Pancreas (tissue), 10 donors: Measurements from ENCODE around the gene SPINDOC. TPM values are rescaled to one million over a fixed set of nuclear protein-coding genes. Genes with fewer than 3 reads are reported as not detected.
"Not testable (repeated sequence)": the region's sequence is repeated elsewhere in the genome, so short reads cannot be mapped to it uniquely, and the experiment has no call there.

ENCODE experiments used
- ATAC-seq, 4 donors: fragments of 200-7000 bp; cut with Tn5 transposase; one replicate each; pipeline versions ENCODE4 v1.8.0 to v1.9.1; 2020; ENCODE audit warnings: mild to moderate bottlenecking in 4 of 4, moderate library complexity in 4 of 4
- DNase-seq, 6 donors: peaks; one replicate each; pipeline ENCODE4 v3.0.0-alpha.2; 2020
- FAIRE-seq: peaks from 2 replicates; lab custom pipeline; 2012; peaks lifted over from hg19 to GRCh38; lab: Jason Lieb, UNC
- H3K27ac ChIP-seq, 4 donors: fragments of 200-600 bp; sonication (generic); 1 replicate in 3 of 4; 2 replicates in 1 of 4; pipeline versions ENCODE4 v1.5.0 to v1.8.0; 2020
- H3K27me3 ChIP-seq, 4 donors: fragments of 200-600 bp; one replicate each; pipeline ENCODE4 v1.8.0; 2021
- H3K36me3 ChIP-seq, 3 donors: fragments of 200-600 bp; sonication (generic) in 1 of 3; one replicate each; pipeline versions ENCODE4 v1.5.0 to v1.8.0; 2020 to 2021
- H3K4me1 ChIP-seq, 3 donors: fragments of 200-600 bp; one replicate each; pipeline ENCODE4 v1.8.0; 2021
- H3K4me3 ChIP-seq, 4 donors: fragments of 200-600 bp; sonication (generic) in 2 of 4; one replicate each; pipeline versions ENCODE4 v1.5.0 to v1.8.0; 2020 to 2021
- H3K9me3 ChIP-seq, 4 donors: fragments of 200-600 bp; one replicate each; pipeline ENCODE4 v1.8.0; 2021
- WGBS, 2 donors: extraction: QIAGEN DNeasy Blood & Tissue Kit; methylation state at CpG; one replicate each; pipeline ENCODE4 v1.1.7; 2013; 5-methylcytosine and 5-hydroxymethylcytosine counted together
- intact Hi-C, 3 donors: fragments of 100-400 bp; cut with DNase I; formaldehyde crosslinking; loops; one replicate each; pipeline versions ENCODE4 v1.11.1 to v1.14.2; 2022
- polyA plus RNA-seq, 2 donors: library from polyadenylated mRNA; stranded (reverse); fragments of 200-250 nt; gene quantifications; one replicate each; pipeline ENCODE4 v1.2.3, GENCODE V29; 2013
- total RNA-seq, 6 donors: library from RNA; stranded (reverse); fragmentation: NEBNext Ultra II Directional in 4 of 6; extraction: Animal tissue kit (Norgen Biotek cat#: 25700) in 4 of 6; gene quantifications; one replicate each; pipeline versions ENCODE4 v1.2.1 to v1.2.4, GENCODE V29; 2021 to 2023
- TF ChIP-seq, protein P1 (sequence below), 4 donors: fragments of 200-600 bp; sonication (generic) in 3 of 4; IDR thresholded peaks; one replicate each; pipeline versions ENCODE4 v1.5.0 to v1.8.0; 2021; ENCODE audit warnings: antibody characterized with exemption in 4 of 4
- donor health status: healthy with polysubstance abuse.
- donor health status: DM: no; HTN: no; CAD: no; lungs with moderate emphysema.
- donor health status: DM: no; HTN: no; CAD: no.
- donor health status: control.
- donor health status: control.
- donor health status: Bipolar disorder and iron deficiency.
- donor health status: DM: yes; HTN: yes; CAD: no.
- donor health status: DM: no; HTN: no; CAD: no.
- donor health status: DM: no; HTN: no; CAD: no.
- donor health status: DM: yes; HTN: yes; CAD: no.

Gene SPINDOC
- total and polyA plus RNA-seq, 8 donors = 2.5 to 8.3 (median 4.4) TPM

DNA sequence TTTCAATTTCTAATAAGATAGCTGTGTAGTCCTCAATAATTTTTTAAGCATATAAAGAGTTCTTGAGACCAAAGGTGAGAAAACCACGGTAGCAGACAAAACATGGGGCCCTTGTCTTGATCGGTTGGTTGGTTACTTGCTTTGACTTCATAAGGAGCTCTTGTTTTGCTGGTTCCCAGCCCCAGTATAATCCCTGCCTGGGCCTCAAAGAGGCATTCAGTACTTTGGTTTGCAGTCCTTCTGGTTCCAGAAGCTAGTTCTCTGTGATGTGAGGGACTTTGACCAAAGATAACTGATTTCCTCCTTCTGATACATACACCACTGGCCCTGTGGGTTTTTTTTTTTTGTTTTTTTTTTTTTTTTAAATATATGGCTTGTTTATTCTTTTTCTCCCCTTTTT, 42.7 kb downstream of the SPINDOC start:
- no peak for FAIRE-seq
- Histone ChIP-seq H3K4me3 (no peak overlapping the region), H3K36me3 (no peaks in the 10 kb centered on the region), H3K4me1 (peaks cover 6 to 41% (median 24%) of the 10 kb centered on the region in 3 donors), H3K27ac (no peak overlapping the region), H3K27me3 (no peaks in the 10 kb centered on the region), H3K9me3 (no peaks in the 10 kb centered on the region)
- ATAC-seq = peak in 3 of 4 donors; percentile 45 to 54 (median 46)
- 38 to 47% methylated on average over 2 of the region's 2 CpGs for WGBS, 2 donors
- DNase-seq = no peak
- TF ChIP-seq, protein P1, sequence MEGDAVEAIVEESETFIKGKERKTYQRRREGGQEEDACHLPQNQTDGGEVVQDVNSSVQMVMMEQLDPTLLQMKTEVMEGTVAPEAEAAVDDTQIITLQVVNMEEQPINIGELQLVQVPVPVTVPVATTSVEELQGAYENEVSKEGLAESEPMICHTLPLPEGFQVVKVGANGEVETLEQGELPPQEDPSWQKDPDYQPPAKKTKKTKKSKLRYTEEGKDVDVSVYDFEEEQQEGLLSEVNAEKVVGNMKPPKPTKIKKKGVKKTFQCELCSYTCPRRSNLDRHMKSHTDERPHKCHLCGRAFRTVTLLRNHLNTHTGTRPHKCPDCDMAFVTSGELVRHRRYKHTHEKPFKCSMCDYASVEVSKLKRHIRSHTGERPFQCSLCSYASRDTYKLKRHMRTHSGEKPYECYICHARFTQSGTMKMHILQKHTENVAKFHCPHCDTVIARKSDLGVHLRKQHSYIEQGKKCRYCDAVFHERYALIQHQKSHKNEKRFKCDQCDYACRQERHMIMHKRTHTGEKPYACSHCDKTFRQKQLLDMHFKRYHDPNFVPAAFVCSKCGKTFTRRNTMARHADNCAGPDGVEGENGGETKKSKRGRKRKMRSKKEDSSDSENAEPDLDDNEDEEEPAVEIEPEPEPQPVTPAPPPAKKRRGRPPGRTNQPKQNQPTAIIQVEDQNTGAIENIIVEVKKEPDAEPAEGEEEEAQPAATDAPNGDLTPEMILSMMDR (IDR thresholded peaks at IDR 0.05) = no peak
- intact Hi-C loops = no loop called here

DNA sequence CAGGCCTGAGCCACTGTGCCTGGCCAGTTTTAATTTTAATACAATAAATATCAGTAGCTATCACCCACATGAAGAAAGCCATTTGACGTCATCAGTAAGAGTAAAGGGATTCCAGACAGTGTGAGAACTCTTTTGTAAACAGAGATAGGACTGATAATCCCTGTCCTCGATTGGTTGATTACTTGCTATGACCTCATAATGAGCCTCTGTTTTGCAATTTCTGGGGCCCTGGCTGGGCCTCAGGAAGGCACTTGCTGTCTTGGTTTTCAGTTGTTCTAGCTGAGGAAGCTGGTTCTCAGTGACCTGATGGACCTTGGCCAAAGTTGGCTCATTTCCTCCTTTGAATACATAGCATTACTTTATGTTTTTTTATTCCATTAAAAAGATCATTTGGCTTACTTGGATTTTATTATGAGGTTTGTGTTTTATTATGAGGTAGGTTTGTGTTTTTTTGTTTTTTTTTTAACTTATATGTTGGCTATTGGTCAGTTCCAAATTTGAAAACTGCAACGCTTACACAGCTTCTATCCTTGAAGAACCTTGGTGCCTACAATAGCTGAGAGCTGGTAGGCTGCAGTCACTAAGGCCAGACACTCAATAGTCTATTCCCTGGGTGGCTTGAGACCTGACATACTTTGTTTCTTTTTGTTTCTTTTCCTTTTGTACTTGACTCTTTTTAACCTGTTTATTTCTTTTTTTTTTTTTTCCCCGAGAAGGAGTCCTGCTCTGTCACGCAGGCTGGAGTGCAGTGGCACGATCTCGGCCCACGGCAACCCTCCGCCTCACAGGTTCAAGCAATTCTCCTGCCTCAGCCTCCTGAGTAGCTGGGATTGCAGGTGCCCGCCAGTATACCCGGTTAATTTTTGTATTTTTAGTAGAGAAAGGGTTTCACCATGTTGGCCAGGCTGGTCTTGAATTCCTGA, 45.6 kb downstream of the SPINDOC start:
- FAIRE-seq (no peak), ATAC-seq (peak; percentile 32 to 62 (median 56)), DNase-seq (no peak)
- H3K36me3 ChIP-seq = no peaks in the 10 kb centered on the region
- H3K27me3 ChIP-seq = no peaks in the 10 kb centered on the region
- TF ChIP-seq, protein P1 (IDR thresholded peaks at IDR 0.05) = no peak
- H3K27ac ChIP-seq = peak overlapping the region in 2 of 4 donors; percentile 28 to 54
- H3K4me3 ChIP-seq = no peak overlapping the region
- H3K4me1 ChIP-seq = peaks cover 10 to 38% (median 25%) of the 10 kb centered on the region in 3 donors
- 69 to 79% methylated on average over 10 to 11 of the region's 11 CpGs for WGBS, 2 donors
- intact Hi-C loops = no loop called here
- no peaks in the 10 kb centered on the region for H3K9me3 ChIP-seq

DNA sequence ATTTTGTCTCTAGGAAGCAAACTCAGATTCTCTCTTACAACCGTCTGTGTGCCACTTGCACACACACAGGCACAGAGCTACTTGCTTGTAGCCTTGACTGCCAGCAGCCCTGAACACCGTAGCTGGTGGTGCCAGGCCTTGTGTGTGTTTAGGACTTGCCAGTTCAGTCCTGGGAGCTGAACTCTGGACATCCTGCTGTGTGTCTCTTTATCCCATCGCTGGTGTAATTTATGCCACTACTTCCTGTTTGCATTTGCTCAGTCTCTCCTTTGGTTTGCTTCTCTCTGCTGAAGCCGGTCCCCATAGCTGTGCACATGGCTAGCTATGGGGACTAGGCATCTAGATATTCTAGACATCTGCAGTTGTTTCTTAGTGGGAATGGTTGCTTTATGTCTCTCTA, 49.7 kb downstream of the SPINDOC start:
- H3K27me3 ChIP-seq = no peaks in the 10 kb centered on the region
- DNase-seq = peak in 5 of 6 donors; percentile 49 to 82 (median 68)
- intact Hi-C loops = no loop called here
- H3K4me3 ChIP-seq = no peak overlapping the region
- FAIRE-seq = no peak
- H3K4me1 ChIP-seq = peaks cover 30 to 48% (median 46%) of the 10 kb centered on the region in 3 donors
- H3K9me3 ChIP-seq = no peaks in the 10 kb centered on the region
- no peaks in the 10 kb centered on the region for H3K36me3 ChIP-seq
- 4 to 12% methylated on average over 4 of the region's 4 CpGs for WGBS, 2 donors
- peak; percentile 76 to 86 (median 82) for ATAC-seq
- TF ChIP-seq, protein P1 (IDR thresholded peaks at IDR 0.05) = no peak
- H3K27ac ChIP-seq = peak overlapping the region; percentile 6 to 60 (median 34)

DNA sequence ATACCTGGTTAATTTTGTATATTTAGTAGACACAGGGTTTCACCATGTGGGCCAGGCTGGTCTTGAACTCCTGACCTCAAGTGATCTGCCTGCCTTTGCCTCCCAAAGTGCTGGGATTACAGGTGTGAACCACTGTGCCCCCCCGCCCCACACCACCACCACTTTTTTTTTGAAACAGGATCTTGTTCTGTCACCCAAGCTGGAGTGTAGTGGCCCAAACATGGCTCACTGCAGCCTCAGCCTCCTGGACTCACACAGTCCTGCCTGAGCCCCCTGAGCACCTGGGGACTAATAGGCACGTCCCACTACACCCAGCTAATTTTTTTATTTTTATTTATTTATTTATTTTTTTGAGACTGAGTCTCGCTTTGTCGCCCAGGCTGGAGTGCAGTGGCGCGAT, 50.4 kb downstream of the SPINDOC start:
- intact Hi-C loops = not testable (repeated sequence)
- H3K27ac ChIP-seq = peak overlapping the region in 1 of 4 donors; percentile 60

DNA sequence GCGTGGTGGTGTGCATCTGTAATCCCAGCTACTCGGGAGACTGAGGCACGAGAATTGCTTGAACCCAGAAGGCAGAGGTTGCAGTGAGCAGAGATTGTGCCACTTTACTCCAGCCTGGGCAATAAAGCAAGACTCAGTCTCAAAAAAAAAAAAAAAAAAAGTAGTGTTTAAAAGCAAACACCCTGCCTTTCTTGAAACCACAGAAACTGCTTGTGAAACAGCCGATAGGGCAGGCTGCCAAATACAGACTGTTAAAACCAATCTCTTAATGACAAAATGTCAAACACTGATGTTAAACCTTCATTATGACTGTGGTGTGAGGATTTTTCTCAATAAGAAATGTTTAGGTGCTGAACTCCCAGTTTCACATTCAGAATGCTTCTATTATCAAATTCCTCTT, 53.0 kb downstream of the SPINDOC start:
- Histone ChIP-seq H3K36me3 (no peaks in the 10 kb centered on the region), H3K4me3 (no peak overlapping the region), H3K27ac (peak overlapping the region in 1 of 4 donors; percentile 12), H3K9me3 (no peaks in the 10 kb centered on the region), H3K4me1 (peaks cover 52 to 66% (median 58%) of the 10 kb centered on the region in 3 donors), H3K27me3 (no peaks in the 10 kb centered on the region)
- peak; percentile 42 to 68 (median 52) for ATAC-seq
- DNase-seq = peak in 5 of 6 donors; percentile 67 to 74 (median 71)
- TF ChIP-seq, protein P1 (IDR thresholded peaks at IDR 0.05) = no peak
- intact Hi-C loops = no loop called here
- FAIRE-seq = no peak
- WGBS, 2 donors = 11 to 19% methylated on average over 4 of the region's 4 CpGs

More for the DNA sequence above, 50.4 kb downstream of the SPINDOC start:
- not testable (repeated sequence) for H3K36me3 ChIP-seq, FAIRE-seq, DNase-seq, H3K4me3 ChIP-seq, H3K9me3 ChIP-seq, ATAC-seq, H3K27me3 ChIP-seq
- 95 to 98% methylated on average over 6 of the region's 6 CpGs for WGBS, 2 donors
- H3K4me1 ChIP-seq = peaks cover 35 to 46% (median 41%) of the 10 kb centered on the region in 3 donors
